ENCODE results near the gene TSPYL6. TPM values are rescaled to one million over a fixed set of nuclear protein-coding genes. Genes with fewer than 3 reads are reported as not detected.

TSPYL6 gene
- total RNA-seq, 1 donor from 2014 or later = 0.08 TPM

DNA sequence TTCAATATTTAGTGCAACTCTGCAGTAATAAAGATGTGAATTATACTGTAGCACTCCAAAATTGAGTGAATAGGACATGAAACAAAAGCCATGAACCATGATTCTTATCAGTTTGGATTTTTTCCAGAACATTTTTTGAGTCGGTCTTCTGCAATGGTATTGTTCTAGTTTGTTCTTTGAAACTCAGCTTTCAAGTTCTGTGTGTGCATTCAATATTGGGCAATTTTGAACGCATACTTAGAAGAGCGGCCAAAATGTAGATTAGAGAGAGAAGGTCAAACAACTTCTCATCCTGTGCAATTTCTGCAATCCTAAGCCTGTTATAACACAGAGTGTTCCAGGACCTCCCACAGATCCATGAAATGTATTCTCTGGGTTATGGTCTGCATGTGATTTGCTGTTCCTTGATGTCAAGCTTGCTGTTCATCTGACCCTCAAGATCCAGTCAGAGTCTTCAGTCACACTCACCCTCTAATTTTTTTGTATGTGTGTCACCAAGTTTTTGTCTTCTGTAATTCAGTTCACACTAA lies 48.3 kb downstream of the TSPYL6 start:
- Histone ChIP-seq H3K4me3 (peak overlapping the region; percentile 5), H3K36me3 (no peaks in the 10 kb centered on the region), H3K4me1 (peaks cover 41% of the 10 kb centered on the region), H3K27ac (replicated peaks) (peak overlapping the region; percentile 84), H3K9me3 (replicated peaks) (no peaks in the 10 kb centered on the region), H3K27me3 (ENCODE audit: low read depth) (no peaks in the 10 kb centered on the region)
- TF ChIP-seq, protein P1, sequence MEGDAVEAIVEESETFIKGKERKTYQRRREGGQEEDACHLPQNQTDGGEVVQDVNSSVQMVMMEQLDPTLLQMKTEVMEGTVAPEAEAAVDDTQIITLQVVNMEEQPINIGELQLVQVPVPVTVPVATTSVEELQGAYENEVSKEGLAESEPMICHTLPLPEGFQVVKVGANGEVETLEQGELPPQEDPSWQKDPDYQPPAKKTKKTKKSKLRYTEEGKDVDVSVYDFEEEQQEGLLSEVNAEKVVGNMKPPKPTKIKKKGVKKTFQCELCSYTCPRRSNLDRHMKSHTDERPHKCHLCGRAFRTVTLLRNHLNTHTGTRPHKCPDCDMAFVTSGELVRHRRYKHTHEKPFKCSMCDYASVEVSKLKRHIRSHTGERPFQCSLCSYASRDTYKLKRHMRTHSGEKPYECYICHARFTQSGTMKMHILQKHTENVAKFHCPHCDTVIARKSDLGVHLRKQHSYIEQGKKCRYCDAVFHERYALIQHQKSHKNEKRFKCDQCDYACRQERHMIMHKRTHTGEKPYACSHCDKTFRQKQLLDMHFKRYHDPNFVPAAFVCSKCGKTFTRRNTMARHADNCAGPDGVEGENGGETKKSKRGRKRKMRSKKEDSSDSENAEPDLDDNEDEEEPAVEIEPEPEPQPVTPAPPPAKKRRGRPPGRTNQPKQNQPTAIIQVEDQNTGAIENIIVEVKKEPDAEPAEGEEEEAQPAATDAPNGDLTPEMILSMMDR (IDR thresholded peaks at IDR 0.05; ENCODE audit: borderline replicate concordance) = no peak
- intact Hi-C loops (cut with micrococcal nuclease) = no loop called here
- no peak for DNase-seq

DNA sequence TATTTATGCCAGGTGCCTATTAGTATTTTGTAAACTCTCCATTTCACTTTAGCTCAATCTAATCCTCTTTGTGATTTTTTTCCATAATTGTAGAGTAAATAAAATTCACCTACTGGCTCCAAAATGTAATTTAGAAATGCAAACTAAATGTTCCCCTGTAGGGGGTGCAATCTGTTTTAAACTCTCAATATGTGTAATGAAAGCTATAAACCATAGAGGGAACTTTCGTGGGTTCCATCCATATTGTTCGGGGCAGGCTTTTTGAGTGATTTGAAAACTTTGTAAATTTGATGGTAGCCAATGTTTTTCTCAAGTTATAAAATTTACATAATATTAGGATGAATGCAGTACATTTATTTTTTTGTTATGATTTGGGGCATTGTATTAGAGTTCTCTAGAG lies 49.4 kb downstream of the TSPYL6 start:
- no peaks in the 10 kb centered on the region for H3K27me3 ChIP-seq (ENCODE audit: low read depth)
- no peaks in the 10 kb centered on the region for H3K9me3 ChIP-seq (replicated peaks)
- no peak overlapping the region for H3K27ac ChIP-seq (replicated peaks)
- DNase-seq = no peak
- H3K4me1 ChIP-seq = peaks cover 36% of the 10 kb centered on the region
- no peaks in the 10 kb centered on the region for H3K36me3 ChIP-seq
- intact Hi-C loops (cut with micrococcal nuclease) = no loop called here
- TF ChIP-seq, protein P1 (IDR thresholded peaks at IDR 0.05; ENCODE audit: borderline replicate concordance) = peak; percentile 77
- H3K4me3 ChIP-seq = no peak overlapping the region

DNA sequence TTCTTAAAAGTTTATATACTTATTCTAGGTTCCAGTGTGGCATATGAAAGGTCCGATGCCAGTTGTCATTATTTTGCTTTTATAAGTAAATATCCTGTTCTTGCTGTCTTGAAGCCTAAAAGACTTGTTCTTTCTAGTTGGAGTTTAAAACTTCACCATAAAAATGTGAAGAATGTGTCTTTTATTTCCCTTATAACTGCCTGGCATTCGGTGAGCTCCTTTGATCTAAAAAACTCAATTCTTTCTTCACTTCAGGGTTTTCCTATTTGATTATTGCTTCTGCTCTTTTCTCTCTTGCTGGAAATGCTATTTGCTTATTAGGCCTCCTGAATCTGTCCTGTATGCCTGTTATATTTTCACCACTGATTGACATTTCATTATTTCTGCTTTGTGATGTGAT lies 51.6 kb downstream of the TSPYL6 start:
- Histone ChIP-seq H3K27me3 (ENCODE audit: low read depth) (no peaks in the 10 kb centered on the region), H3K36me3 (no peaks in the 10 kb centered on the region), H3K27ac (replicated peaks) (no peak overlapping the region), H3K4me3 (no peak overlapping the region), H3K4me1 (peaks cover 31% of the 10 kb centered on the region), H3K9me3 (replicated peaks) (no peaks in the 10 kb centered on the region)
- intact Hi-C loops (cut with micrococcal nuclease) = no loop called here
- no peak for DNase-seq
- TF ChIP-seq, protein P1 (IDR thresholded peaks at IDR 0.05; ENCODE audit: borderline replicate concordance) = no peak

Other genes starting within 250 kb of the TSPYL6 start
- 76.7 TPM for gene ACYP2, start 140.6 kb downstream of the TSPYL6 start, total RNA-seq
- gene SPTBN1, start 200.1 kb upstream of the TSPYL6 start, total RNA-seq = 484 TPM

Data from left ventricle myocardium inferior (tissue), 1 donor.